Thyroid gland (tissue), 4 donors: ENCODE measurements around the gene PREP.

Experiments
- POLR2A ChIP-seq, 2 donors: fragments of 450-650 bp; IDR thresholded peaks; one replicate each; pipeline ENCODE4 v1.6.1; 2017; ENCODE audit warnings: antibody characterized with exemption in 2 of 2, mild to moderate bottlenecking in 2 of 2, moderate library complexity in 1 of 2
- TF ChIP-seq, protein P1 (sequence below), 6 experiments: fragments of 200-600 bp in 3 of 6; fragments of 450-650 bp in 3 of 6; sonication (generic) in 3 of 6; IDR thresholded peaks; one replicate each; pipeline ENCODE4 v1.5.1; 2016 to 2019; ENCODE audit warnings: antibody characterized with exemption in 6 of 6, mild to moderate bottlenecking in 2 of 6, inconsistent platforms in 1 of 6, moderate library complexity in 1 of 6

DNA sequence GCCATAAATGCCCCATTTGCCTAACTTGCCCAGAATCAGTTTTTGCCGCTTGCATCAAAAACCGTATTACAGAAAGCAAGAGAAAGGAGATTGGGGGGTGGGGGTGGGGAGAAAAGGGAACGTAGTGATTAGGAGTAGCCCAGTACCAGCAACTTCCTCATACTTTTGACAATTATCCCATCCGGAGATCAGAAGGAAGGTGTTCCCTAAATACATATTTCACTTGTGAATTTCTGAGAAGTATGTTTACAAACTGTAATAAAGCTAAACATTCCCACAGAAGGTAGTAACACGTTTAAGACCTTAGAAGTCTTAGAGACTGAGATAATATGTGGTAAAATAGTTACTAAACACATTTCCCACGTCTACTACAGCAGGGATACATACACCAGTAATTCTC is 14.5 kb downstream of the PREP start:
- no peak for TF ChIP-seq POLR2A (IDR thresholded peaks at IDR 0.05)
- TF ChIP-seq, protein P1, sequence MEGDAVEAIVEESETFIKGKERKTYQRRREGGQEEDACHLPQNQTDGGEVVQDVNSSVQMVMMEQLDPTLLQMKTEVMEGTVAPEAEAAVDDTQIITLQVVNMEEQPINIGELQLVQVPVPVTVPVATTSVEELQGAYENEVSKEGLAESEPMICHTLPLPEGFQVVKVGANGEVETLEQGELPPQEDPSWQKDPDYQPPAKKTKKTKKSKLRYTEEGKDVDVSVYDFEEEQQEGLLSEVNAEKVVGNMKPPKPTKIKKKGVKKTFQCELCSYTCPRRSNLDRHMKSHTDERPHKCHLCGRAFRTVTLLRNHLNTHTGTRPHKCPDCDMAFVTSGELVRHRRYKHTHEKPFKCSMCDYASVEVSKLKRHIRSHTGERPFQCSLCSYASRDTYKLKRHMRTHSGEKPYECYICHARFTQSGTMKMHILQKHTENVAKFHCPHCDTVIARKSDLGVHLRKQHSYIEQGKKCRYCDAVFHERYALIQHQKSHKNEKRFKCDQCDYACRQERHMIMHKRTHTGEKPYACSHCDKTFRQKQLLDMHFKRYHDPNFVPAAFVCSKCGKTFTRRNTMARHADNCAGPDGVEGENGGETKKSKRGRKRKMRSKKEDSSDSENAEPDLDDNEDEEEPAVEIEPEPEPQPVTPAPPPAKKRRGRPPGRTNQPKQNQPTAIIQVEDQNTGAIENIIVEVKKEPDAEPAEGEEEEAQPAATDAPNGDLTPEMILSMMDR (IDR thresholded peaks at IDR 0.05): no peak
